HepG2 (cell line): ENCODE results near the gene ALDOA. TPM values are rescaled to one million over a fixed set of nuclear protein-coding genes. Genes with fewer than 3 reads are reported as not detected.
A peak's percentile ranks its signal among the peaks of the same experiment; 100 is the strongest.

Experiments used
- FIP1L1 ChIP-seq: fragments of 200-400 bp; formaldehyde crosslinking; IDR thresholded peaks from 2 replicates; pipeline ENCODE4 v1.6.1; 2018; ENCODE audit warnings: low read depth, mild to moderate bottlenecking, low read length, moderate library complexity, borderline replicate concordance; ENCODE audit not compliant: insufficient read depth
- KAT8 ChIP-seq: IDR thresholded peaks from 2 replicates; pipeline ENCODE4 v1.6.1; 2016; ENCODE audit warnings: missing genetic modification reagents, missing compliant biosample characterization
- NPAS2 ChIP-seq: sonication (generic); formaldehyde crosslinking; IDR thresholded peaks from 2 replicates; pipeline ENCODE4 v1.8.0; 2022; ENCODE audit warnings: mild to moderate bottlenecking, missing genetic modification reagents, borderline replicate concordance
- POLR2AphosphoS2 ChIP-seq: IDR thresholded peaks from 2 replicates; pipeline ENCODE4 v1.6.1; 2011; ENCODE audit warnings: low read depth, low read length, improper control_type of control experiment
- POLR2G ChIP-seq: fragments of 200-400 bp; formaldehyde crosslinking; IDR thresholded peaks from 2 replicates; pipeline ENCODE4 v1.6.1; 2018; ENCODE audit warnings: mild to moderate bottlenecking, low read depth, low read length, moderate library complexity
- RARG ChIP-seq: sonication (generic); formaldehyde crosslinking; IDR thresholded peaks from 2 replicates; pipeline ENCODE4 v1.4.0; 2020; ENCODE audit warnings: low read depth, mild to moderate bottlenecking, missing genetic modification reagents
- RFX1 ChIP-seq: fragments of 450-650 bp; IDR thresholded peaks from 2 replicates; pipeline ENCODE4 v1.6.1; 2017
- SRF ChIP-seq: IDR thresholded peaks from 2 replicates; pipeline ENCODE4 v1.6.1; 2011; ENCODE audit warnings: mild to moderate bottlenecking, low read depth, low read length, moderate library complexity
- SYNCRIP ChIP-seq: fragments of 200-400 bp; formaldehyde crosslinking; IDR thresholded peaks from 2 replicates; pipeline ENCODE4 v1.6.1; 2018; ENCODE audit warnings: mild to moderate bottlenecking, low read depth, low read length; ENCODE audit not compliant: insufficient read depth
- TCF7L2 ChIP-seq: IDR thresholded peaks from 2 replicates; pipeline ENCODE4 v1.6.1; 2011; ENCODE audit warnings: mild to moderate bottlenecking, low read depth, low read length, moderate library complexity
- polyA plus RNA-seq, 8 experiments: library from polyadenylated mRNA; depleted of rRNA in 3 of 8; stranded (reverse) in 7 of 8; unstranded in 1 of 8; fragments of >200 nt; fragmentation: Illumina TruSeq in 4 of 8; extraction: Trizol in 4 of 8; gene quantifications; 2 replicates each; pipeline versions ENCODE4 v1.2.1 to v1.2.3, GENCODE V29; 2011 to 2016; ENCODE audit warnings: low read depth in 4 of 8, missing spikeins in 1 of 8, mixed read lengths in 1 of 8; ENCODE audit not compliant: insufficient read depth in 1 of 8
- total RNA-seq, 5 experiments: library from RNA; depleted of rRNA; stranded (reverse); fragments of >200 nt; fragmentation: Illumina TruSeq; extraction: Trizol; gene quantifications; 2 replicates each; pipeline ENCODE4 v1.2.3, GENCODE V29; 2016; ENCODE audit warnings: low read depth in 1 of 5
- TF ChIP-seq, protein P1 (sequence below): sonication (generic); formaldehyde crosslinking; IDR thresholded peaks from 2 replicates; pipeline ENCODE4 v1.8.0; 2022; ENCODE audit warnings: missing genetic modification reagents, mild to moderate bottlenecking, borderline replicate concordance
- TF ChIP-seq, protein P2 (sequence below): sonication (generic); formaldehyde crosslinking; IDR thresholded peaks from 2 replicates; pipeline ENCODE4 v1.4.0; 2020; ENCODE audit warnings: mild to moderate bottlenecking, missing genetic modification reagents
- TF ChIP-seq, protein P3 (sequence below): sonication (generic); formaldehyde crosslinking; IDR thresholded peaks from 2 replicates; pipeline ENCODE4 v1.4.0; 2020; ENCODE audit warnings: mild to moderate bottlenecking, missing genetic modification reagents
- TF ChIP-seq, protein P4 (sequence below): sonication (generic); formaldehyde crosslinking; IDR thresholded peaks from 2 replicates; pipeline ENCODE4 v1.5.0; 2020; ENCODE audit warnings: mild to moderate bottlenecking, missing genetic modification reagents
- TF ChIP-seq, protein P5 (sequence below): sonication (generic); formaldehyde crosslinking; IDR thresholded peaks from 2 replicates; pipeline ENCODE4 v1.5.1; 2020; ENCODE audit warnings: mild to moderate bottlenecking, missing genetic modification reagents

Gene ALDOA
- total and polyA plus RNA-seq, 2 of the 13 experiments (the other 11 are each of a cell fraction or from before 2014, with no cell fraction given): 925 to 1,884 TPM

DNA sequence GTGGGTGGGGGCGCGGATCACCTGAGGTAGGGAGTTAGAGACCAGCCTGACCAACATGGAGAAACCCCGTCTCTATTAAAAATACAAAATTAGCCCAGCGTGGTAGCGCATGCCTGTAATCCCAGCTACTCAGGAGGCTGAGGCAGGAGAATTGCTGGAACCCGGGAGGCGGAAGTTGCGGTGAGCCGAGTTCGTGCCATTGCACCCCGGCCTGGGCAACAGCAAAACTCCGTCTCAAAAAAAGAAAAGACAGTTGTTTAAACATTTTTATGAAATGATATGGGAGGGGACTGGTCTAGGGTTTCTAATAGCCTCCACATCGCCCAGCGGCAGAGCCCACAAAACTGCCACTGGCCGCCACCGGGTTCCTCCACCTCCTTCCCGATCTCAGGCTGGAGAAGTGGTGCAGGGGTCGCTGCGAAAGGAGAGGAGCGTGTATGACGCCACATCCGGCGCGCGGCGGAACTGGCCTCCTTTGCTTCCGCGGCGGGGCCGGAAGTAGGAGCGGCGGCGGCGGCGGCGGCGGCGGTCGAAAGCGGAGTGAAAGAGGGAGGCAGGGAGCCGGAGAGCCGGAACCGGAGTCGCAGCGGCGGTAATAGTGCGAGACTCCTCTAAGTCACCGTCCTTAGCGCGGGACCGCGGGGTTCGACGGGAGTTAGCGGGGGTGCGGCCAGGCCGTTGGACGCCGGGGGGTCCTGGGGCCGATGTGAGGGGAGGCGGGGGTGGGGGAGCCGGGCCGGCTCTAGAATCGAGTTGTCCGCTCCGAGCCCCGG, 10.1 kb downstream of the ALDOA start, which contains the start of gene PPP4C (continued):
- TF ChIP-seq, protein P1, sequence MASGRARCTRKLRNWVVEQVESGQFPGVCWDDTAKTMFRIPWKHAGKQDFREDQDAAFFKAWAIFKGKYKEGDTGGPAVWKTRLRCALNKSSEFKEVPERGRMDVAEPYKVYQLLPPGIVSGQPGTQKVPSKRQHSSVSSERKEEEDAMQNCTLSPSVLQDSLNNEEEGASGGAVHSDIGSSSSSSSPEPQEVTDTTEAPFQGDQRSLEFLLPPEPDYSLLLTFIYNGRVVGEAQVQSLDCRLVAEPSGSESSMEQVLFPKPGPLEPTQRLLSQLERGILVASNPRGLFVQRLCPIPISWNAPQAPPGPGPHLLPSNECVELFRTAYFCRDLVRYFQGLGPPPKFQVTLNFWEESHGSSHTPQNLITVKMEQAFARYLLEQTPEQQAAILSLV (CRISPR knock-in tag): no peak
- TF ChIP-seq, protein P2, sequence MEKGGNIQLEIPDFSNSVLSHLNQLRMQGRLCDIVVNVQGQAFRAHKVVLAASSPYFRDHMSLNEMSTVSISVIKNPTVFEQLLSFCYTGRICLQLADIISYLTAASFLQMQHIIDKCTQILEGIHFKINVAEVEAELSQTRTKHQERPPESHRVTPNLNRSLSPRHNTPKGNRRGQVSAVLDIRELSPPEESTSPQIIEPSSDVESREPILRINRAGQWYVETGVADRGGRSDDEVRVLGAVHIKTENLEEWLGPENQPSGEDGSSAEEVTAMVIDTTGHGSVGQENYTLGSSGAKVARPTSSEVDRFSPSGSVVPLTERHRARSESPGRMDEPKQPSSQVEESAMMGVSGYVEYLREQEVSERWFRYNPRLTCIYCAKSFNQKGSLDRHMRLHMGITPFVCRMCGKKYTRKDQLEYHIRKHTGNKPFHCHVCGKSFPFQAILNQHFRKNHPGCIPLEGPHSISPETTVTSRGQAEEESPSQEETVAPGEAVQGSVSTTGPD (CRISPR knock-in tag): no peak
- no peak for TF ChIP-seq RARG (CRISPR knock-in tag)
- TF ChIP-seq, protein P3, sequence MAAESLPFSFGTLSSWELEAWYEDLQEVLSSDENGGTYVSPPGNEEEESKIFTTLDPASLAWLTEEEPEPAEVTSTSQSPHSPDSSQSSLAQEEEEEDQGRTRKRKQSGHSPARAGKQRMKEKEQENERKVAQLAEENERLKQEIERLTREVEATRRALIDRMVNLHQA: no peak
- peak; percentile 51; the same call in 1 of the 2 replicates for TF ChIP-seq FIP1L1
- TF ChIP-seq, protein P4, sequence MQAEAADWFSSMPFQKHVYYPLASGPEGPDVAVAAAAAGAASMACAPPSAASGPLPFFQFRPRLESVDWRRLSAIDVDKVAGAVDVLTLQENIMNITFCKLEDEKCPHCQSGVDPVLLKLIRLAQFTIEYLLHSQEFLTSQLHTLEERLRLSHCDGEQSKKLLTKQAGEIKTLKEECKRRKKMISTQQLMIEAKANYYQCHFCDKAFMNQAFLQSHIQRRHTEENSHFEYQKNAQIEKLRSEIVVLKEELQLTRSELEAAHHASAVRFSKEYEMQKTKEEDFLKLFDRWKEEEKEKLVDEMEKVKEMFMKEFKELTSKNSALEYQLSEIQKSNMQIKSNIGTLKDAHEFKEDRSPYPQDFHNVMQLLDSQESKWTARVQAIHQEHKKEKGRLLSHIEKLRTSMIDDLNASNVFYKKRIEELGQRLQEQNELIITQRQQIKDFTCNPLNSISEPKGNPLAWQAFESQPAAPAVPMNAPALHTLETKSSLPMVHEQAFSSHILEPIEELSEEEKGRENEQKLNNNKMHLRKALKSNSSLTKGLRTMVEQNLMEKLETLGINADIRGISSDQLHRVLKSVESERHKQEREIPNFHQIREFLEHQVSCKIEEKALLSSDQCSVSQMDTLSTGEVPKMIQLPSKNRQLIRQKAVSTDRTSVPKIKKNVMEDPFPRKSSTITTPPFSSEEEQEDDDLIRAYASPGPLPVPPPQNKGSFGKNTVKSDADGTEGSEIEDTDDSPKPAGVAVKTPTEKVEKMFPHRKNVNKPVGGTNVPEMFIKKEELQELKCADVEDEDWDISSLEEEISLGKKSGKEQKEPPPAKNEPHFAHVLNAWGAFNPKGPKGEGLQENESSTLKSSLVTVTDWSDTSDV (CRISPR knock-in tag): 0 out of 2 replicates have a peak, but pooled peaks have one; percentile 21
- TF ChIP-seq SYNCRIP: no peak
- TF ChIP-seq NPAS2 (CRISPR knock-in tag): no peak
- peak; percentile 75; the same call in 1 of the 2 replicates for TF ChIP-seq POLR2AphosphoS2
- TF ChIP-seq KAT8 (CRISPR knock-in tag): peak; percentile 97
- TF ChIP-seq RFX1: no peak
- TF ChIP-seq SRF: no peak
- TF ChIP-seq, protein P5, sequence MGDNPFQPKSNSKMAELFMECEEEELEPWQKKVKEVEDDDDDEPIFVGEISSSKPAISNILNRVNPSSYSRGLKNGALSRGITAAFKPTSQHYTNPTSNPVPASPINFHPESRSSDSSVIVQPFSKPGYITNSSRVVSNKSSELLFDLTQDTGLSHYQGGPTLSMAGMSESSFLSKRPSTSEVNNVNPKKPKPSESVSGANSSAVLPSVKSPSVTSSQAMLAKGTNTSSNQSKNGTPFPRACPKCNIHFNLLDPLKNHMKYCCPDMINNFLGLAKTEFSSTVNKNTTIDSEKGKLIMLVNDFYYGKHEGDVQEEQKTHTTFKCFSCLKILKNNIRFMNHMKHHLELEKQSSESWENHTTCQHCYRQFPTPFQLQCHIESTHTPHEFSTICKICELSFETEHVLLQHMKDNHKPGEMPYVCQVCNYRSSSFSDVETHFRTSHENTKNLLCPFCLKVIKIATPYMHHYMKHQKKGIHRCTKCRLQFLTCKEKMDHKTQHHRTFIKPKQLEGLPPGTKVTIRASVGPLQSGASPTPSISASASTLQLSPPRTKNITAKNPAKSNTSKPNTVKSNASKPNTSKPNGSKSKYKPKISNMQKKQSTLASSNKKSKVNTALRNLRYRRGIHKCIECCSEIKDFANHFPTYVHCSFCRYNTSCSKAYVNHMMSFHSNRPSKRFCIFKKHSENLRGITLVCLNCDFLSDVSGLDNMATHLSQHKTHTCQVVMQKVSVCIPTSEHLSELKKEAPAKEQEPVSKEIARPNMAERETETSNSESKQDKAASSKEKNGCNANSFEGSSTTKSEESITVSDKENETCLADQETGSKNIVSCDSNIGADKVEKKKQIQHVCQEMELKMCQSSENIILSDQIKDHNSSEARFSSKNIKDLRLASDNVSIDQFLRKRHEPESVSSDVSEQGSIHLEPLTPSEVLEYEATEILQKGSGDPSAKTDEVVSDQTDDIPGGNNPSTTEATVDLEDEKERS (CRISPR knock-in tag): peak; percentile 93
- TF ChIP-seq POLR2G: peak; percentile 99
- TF ChIP-seq TCF7L2: no peak
